HepG2 (cell line): ENCODE data around the gene CRK. TPM values are rescaled to one million over a fixed set of nuclear protein-coding genes. Genes with fewer than 3 reads are reported as not detected.
A peak's percentile ranks its signal among the peaks of the same experiment; 100 is the strongest.

ENCODE experiments used
- BORCS8-MEF2B ChIP-seq: sonication (generic); formaldehyde crosslinking; IDR thresholded peaks from 2 replicates; pipeline ENCODE4 v1.8.0; 2022; ENCODE audit warnings: mild to moderate bottlenecking, missing genetic modification reagents
- GTF2F1 ChIP-seq: fragments of 150-350 bp; IDR thresholded peaks from 2 replicates; pipeline ENCODE4 v1.6.1; 2014; ENCODE audit warnings: low read length
- GTF3A ChIP-seq: sonication (generic); formaldehyde crosslinking; conservative IDR thresholded peaks from 2 replicates; pipeline ENCODE4 v1.4.0; 2020; ENCODE audit warnings: mild to moderate bottlenecking, missing genetic modification reagents
- KDM1A ChIP-seq: IDR thresholded peaks from 2 replicates; pipeline ENCODE4 v1.6.1; 2016; ENCODE audit warnings: missing compliant biosample characterization
- MIER2 ChIP-seq: IDR thresholded peaks from 2 replicates; pipeline ENCODE4 v1.6.1; 2016; ENCODE audit warnings: missing biosample characterization, missing genetic modification reagents
- MXD4 ChIP-seq: IDR thresholded peaks from 2 replicates; pipeline ENCODE4 v1.6.1; 2016; ENCODE audit warnings: mild to moderate bottlenecking, missing biosample characterization, missing genetic modification reagents
- RFX1 ChIP-seq: fragments of 450-650 bp; IDR thresholded peaks from 2 replicates; pipeline ENCODE4 v1.6.1; 2017
- TAF1 ChIP-seq: sonication (generic); formaldehyde crosslinking; IDR thresholded peaks from 2 replicates; pipeline ENCODE4 v1.4.0; 2020; ENCODE audit warnings: missing genetic modification reagents
- THAP9 ChIP-seq: sonication (generic); formaldehyde crosslinking; IDR thresholded peaks from 2 replicates; pipeline ENCODE4; 2020; ENCODE audit warnings: missing genetic modification reagents, mild to moderate bottlenecking, borderline replicate concordance
- ZBTB10 ChIP-seq: sonication (generic); formaldehyde crosslinking; IDR thresholded peaks from 2 replicates; pipeline ENCODE4 v1.4.0; 2020; ENCODE audit warnings: missing genetic modification reagents, borderline replicate concordance
- ZNF407 ChIP-seq: sonication (generic); formaldehyde crosslinking; IDR thresholded peaks from one replicate; pipeline ENCODE4 v1.5.1; 2020; ENCODE audit warnings: mild to moderate bottlenecking, missing genetic modification reagents; ENCODE audit errors: not compliant biosample characterization
- polyA plus RNA-seq, 8 experiments: library from polyadenylated mRNA; depleted of rRNA in 3 of 8; stranded (reverse) in 7 of 8; unstranded in 1 of 8; fragments of >200 nt; fragmentation: Illumina TruSeq in 4 of 8; extraction: Trizol in 4 of 8; gene quantifications; 2 replicates each; pipeline versions ENCODE4 v1.2.1 to v1.2.3, GENCODE V29; 2011 to 2016; ENCODE audit warnings: low read depth in 4 of 8, missing spikeins in 1 of 8, mixed read lengths in 1 of 8; ENCODE audit not compliant: insufficient read depth in 1 of 8
- total RNA-seq, 5 experiments: library from RNA; depleted of rRNA; stranded (reverse); fragments of >200 nt; fragmentation: Illumina TruSeq; extraction: Trizol; gene quantifications; 2 replicates each; pipeline ENCODE4 v1.2.3, GENCODE V29; 2016; ENCODE audit warnings: low read depth in 1 of 5
- TF ChIP-seq, protein P1 (sequence below): sonication (generic); formaldehyde crosslinking; IDR thresholded peaks from 2 replicates; pipeline ENCODE4 v1.4.0; 2020; ENCODE audit warnings: missing genetic modification reagents

The CRK gene
- total and polyA plus RNA-seq, 2 of the 13 experiments (the other 11 are each of a cell fraction or from before 2014, with no cell fraction given) = 47.4 to 54.2 TPM

DNA sequence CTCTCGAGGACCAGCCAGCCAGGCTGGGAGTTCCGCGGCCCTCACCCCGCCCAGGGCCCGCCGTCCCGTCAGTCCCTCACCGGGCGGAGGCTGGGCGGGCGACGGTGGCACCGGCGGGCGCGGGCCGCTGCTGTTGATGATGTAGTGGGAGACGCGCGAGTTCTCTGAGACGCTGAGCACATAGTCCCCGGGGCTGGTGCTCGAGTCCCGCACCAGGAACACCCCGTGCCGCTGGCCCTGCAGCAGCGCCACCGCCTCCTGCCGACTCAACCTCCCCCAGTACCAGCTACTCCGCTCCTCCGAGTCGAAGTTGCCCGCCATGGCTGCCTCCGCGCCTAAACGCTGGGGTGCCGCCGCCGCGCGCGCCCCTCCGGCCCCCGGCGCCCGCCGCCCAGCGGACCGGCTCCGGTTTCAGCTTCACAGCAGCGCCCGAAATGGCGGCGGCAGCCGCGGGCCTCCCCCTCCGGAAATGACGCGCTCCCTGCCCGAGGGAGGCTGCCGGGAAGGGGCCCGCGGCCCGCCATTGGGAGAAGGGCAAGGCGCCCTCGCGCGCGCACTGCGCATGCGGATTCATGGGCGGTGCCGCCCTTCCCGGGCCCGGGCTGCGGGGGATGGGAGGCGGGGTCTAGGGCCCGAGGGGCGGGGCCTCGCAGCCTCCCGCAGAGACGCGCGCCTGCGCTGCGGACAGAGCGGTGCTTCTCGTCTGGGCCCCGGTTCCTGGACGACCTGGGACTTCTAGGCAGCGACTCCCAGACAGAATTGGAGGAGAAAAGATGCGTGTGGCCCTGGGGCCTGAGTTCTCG, at the start of gene CRK (continued):
- peak; percentile 80 for TF ChIP-seq TAF1
- TF ChIP-seq, protein P1, sequence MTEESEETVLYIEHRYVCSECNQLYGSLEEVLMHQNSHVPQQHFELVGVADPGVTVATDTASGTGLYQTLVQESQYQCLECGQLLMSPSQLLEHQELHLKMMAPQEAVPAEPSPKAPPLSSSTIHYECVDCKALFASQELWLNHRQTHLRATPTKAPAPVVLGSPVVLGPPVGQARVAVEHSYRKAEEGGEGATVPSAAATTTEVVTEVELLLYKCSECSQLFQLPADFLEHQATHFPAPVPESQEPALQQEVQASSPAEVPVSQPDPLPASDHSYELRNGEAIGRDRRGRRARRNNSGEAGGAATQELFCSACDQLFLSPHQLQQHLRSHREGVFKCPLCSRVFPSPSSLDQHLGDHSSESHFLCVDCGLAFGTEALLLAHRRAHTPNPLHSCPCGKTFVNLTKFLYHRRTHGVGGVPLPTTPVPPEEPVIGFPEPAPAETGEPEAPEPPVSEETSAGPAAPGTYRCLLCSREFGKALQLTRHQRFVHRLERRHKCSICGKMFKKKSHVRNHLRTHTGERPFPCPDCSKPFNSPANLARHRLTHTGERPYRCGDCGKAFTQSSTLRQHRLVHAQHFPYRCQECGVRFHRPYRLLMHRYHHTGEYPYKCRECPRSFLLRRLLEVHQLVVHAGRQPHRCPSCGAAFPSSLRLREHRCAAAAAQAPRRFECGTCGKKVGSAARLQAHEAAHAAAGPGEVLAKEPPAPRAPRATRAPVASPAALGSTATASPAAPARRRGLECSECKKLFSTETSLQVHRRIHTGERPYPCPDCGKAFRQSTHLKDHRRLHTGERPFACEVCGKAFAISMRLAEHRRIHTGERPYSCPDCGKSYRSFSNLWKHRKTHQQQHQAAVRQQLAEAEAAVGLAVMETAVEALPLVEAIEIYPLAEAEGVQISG (CRISPR knock-in tag) = peak; percentile 82
- TF ChIP-seq ZNF407 (CRISPR knock-in tag) = no peak
- no peak for TF ChIP-seq GTF3A (CRISPR knock-in tag)
- TF ChIP-seq MIER2 (CRISPR knock-in tag) = no peak
- no peak for TF ChIP-seq KDM1A (CRISPR knock-in tag)
- no peak for TF ChIP-seq RFX1
- TF ChIP-seq BORCS8-MEF2B (CRISPR knock-in tag) = no peak
- TF ChIP-seq GTF2F1 = peak; percentile 65; the same call in 1 of the 2 replicates
- TF ChIP-seq ZBTB10 (CRISPR knock-in tag) = no peak
- peak; percentile 90; the same call in 1 of the 2 replicates for TF ChIP-seq THAP9 (CRISPR knock-in tag)
- 0 out of 2 replicates have a peak, but pooled peaks have one; percentile 25 for TF ChIP-seq MXD4 (CRISPR knock-in tag)
